ENCODE data around the gene GNAS-AS1. TPM values are rescaled to one million over a fixed set of nuclear protein-coding genes. Genes with fewer than 3 reads are reported as not detected.

Gene GNAS-AS1
- total RNA-seq, 2 donors from 2014 or later, result 1.0 to 1.3 TPM

GRCh38 chr20:58788896-58789544 lies 61.7 kb downstream of the GNAS-AS1 start:
- Mint-ChIP-seq H3K4me3 (no peak overlapping the region), H3K4me1 (no peaks in the 10 kb centered on the region)

GRCh38 chr20:58787211-58788005 lies 63.3 kb downstream of the GNAS-AS1 start:
- Mint-ChIP-seq H3K27ac (no peak overlapping the region), H3K9me3 (no peaks in the 10 kb centered on the region), H3K4me1 (no peaks in the 10 kb centered on the region), H3K36me3 (ENCODE audit: low read depth) (no peaks in the 10 kb centered on the region), H3K27me3 (peaks cover 32% of the 10 kb centered on the region), H3K4me3 (no peak overlapping the region)
- ATAC-seq (replicated peaks), result no peak

More at GRCh38 chr20:58788896-58789544, 61.7 kb downstream of the GNAS-AS1 start:
- H3K27ac Mint-ChIP-seq, result no peak overlapping the region
- H3K9me3 Mint-ChIP-seq, result no peaks in the 10 kb centered on the region
- H3K36me3 Mint-ChIP-seq (ENCODE audit: low read depth), result no peaks in the 10 kb centered on the region
- H3K27me3 Mint-ChIP-seq, result peaks cover 32% of the 10 kb centered on the region
- no peak for ATAC-seq (replicated peaks)

GRCh38 chr20:58784321-58785074 lies 66.2 kb downstream of the GNAS-AS1 start:
- H3K27me3 Mint-ChIP-seq, result peaks cover 34% of the 10 kb centered on the region
- no peaks in the 10 kb centered on the region for H3K9me3 Mint-ChIP-seq
- H3K27ac Mint-ChIP-seq, result no peak overlapping the region
- no peaks in the 10 kb centered on the region for H3K4me1 Mint-ChIP-seq
- no peaks in the 10 kb centered on the region for H3K36me3 Mint-ChIP-seq (ENCODE audit: low read depth)
- H3K4me3 Mint-ChIP-seq, result no peak overlapping the region
- no peak for ATAC-seq (replicated peaks)

- ATAC-seq (replicated peaks), result no peak
- peaks cover 34% of the 10 kb centered on the region for H3K27me3 Mint-ChIP-seq
- H3K4me1 Mint-ChIP-seq, result no peaks in the 10 kb centered on the region
- no peaks in the 10 kb centered on the region for H3K9me3 Mint-ChIP-seq
- H3K36me3 Mint-ChIP-seq (ENCODE audit: low read depth), result no peaks in the 10 kb centered on the region
- no peak overlapping the region for H3K27ac Mint-ChIP-seq
- no peak overlapping the region for H3K4me3 Mint-ChIP-seq
These were observed 67.1 kb downstream of the GNAS-AS1 start for GRCh38 chr20:58783511-58784011.

- H3K27ac Mint-ChIP-seq, result no peak overlapping the region
- no peaks in the 10 kb centered on the region for H3K36me3 Mint-ChIP-seq (ENCODE audit: low read depth)
- H3K4me3 Mint-ChIP-seq, result no peak overlapping the region
- no peak for ATAC-seq (replicated peaks)
- no peaks in the 10 kb centered on the region for H3K4me1 Mint-ChIP-seq
- H3K27me3 Mint-ChIP-seq, result peaks cover 36% of the 10 kb centered on the region
- H3K9me3 Mint-ChIP-seq, result no peaks in the 10 kb centered on the region
These were observed 69.6 kb downstream of the GNAS-AS1 start for GRCh38 chr20:58781138-58781537.

- Mint-ChIP-seq H3K36me3 (ENCODE audit: low read depth) (no peaks in the 10 kb centered on the region), H3K4me1 (no peaks in the 10 kb centered on the region), H3K9me3 (no peaks in the 10 kb centered on the region), H3K27me3 (peaks cover 26% of the 10 kb centered on the region), H3K4me3 (no peak overlapping the region), H3K27ac (no peak overlapping the region)
- no peak for ATAC-seq (replicated peaks)
These were observed 71.9 kb downstream of the GNAS-AS1 start for GRCh38 chr20:58778760-58779159.

- H3K36me3 Mint-ChIP-seq (ENCODE audit: low read depth), result no peaks in the 10 kb centered on the region
- no peak overlapping the region for H3K4me3 Mint-ChIP-seq
- no peak for ATAC-seq (replicated peaks)
- H3K27me3 Mint-ChIP-seq, result peaks cover 26% of the 10 kb centered on the region
- H3K4me1 Mint-ChIP-seq, result no peaks in the 10 kb centered on the region
- H3K27ac Mint-ChIP-seq, result no peak overlapping the region
- H3K9me3 Mint-ChIP-seq, result no peaks in the 10 kb centered on the region
These were observed 73.0 kb downstream of the GNAS-AS1 start for GRCh38 chr20:58777657-58778056.

GRCh38 chr20:58776109-58776508 lies 74.6 kb downstream of the GNAS-AS1 start:
- no peak for ATAC-seq (replicated peaks)
- Mint-ChIP-seq H3K4me3 (no peak overlapping the region), H3K27ac (no peak overlapping the region), H3K27me3 (peaks cover 27% of the 10 kb centered on the region), H3K36me3 (ENCODE audit: low read depth) (no peaks in the 10 kb centered on the region), H3K4me1 (no peaks in the 10 kb centered on the region), H3K9me3 (no peaks in the 10 kb centered on the region)

- Mint-ChIP-seq H3K27me3 (peaks cover 34% of the 10 kb centered on the region), H3K36me3 (ENCODE audit: low read depth) (no peaks in the 10 kb centered on the region), H3K4me1 (no peaks in the 10 kb centered on the region), H3K27ac (no peak overlapping the region), H3K9me3 (no peaks in the 10 kb centered on the region), H3K4me3 (no peak overlapping the region)
- no peak for ATAC-seq (replicated peaks)
These were observed 75.3 kb downstream of the GNAS-AS1 start for GRCh38 chr20:58775371-58775770.

GRCh38 chr20:58774667-58775263 lies 75.9 kb downstream of the GNAS-AS1 start:
- peaks cover 39% of the 10 kb centered on the region for H3K27me3 Mint-ChIP-seq
- no peak for ATAC-seq (replicated peaks)

GRCh38 chr20:58774214-58774613 lies 76.5 kb downstream of the GNAS-AS1 start:
- no peaks in the 10 kb centered on the region for H3K36me3 Mint-ChIP-seq (ENCODE audit: low read depth)
- H3K27me3 Mint-ChIP-seq, result peaks cover 43% of the 10 kb centered on the region

More at GRCh38 chr20:58774667-58775263, 75.9 kb downstream of the GNAS-AS1 start:
- H3K27ac Mint-ChIP-seq, result no peak overlapping the region
- H3K4me1 Mint-ChIP-seq, result no peaks in the 10 kb centered on the region
- no peaks in the 10 kb centered on the region for H3K36me3 Mint-ChIP-seq (ENCODE audit: low read depth)
- H3K4me3 Mint-ChIP-seq, result no peak overlapping the region
- no peaks in the 10 kb centered on the region for H3K9me3 Mint-ChIP-seq

GRCh38 chr20:58772786-58773185 lies 77.9 kb downstream of the GNAS-AS1 start:
- ATAC-seq (replicated peaks), result no peak
- H3K4me1 Mint-ChIP-seq, result no peaks in the 10 kb centered on the region

More at GRCh38 chr20:58774214-58774613, 76.5 kb downstream of the GNAS-AS1 start:
- Mint-ChIP-seq H3K4me3 (no peak overlapping the region), H3K4me1 (no peaks in the 10 kb centered on the region), H3K9me3 (no peaks in the 10 kb centered on the region), H3K27ac (no peak overlapping the region)
- ATAC-seq (replicated peaks), result no peak

More at GRCh38 chr20:58772786-58773185, 77.9 kb downstream of the GNAS-AS1 start:
- Mint-ChIP-seq H3K27ac (no peak overlapping the region), H3K27me3 (peaks cover 39% of the 10 kb centered on the region), H3K4me3 (no peak overlapping the region), H3K36me3 (ENCODE audit: low read depth) (no peaks in the 10 kb centered on the region), H3K9me3 (no peaks in the 10 kb centered on the region)

All from activated T-helper 17 cell treated with anti-CD3 and anti-CD28 coated beads, Interleukin-2, amount 50 U/mL, for 72 hours (primary cell).